Activated CD4-positive, alpha-beta T cell treated with anti-CD3 and anti-CD28 coated beads for 4 hours (primary cell): Measurements from ENCODE around the gene GATAD2B.
"Not testable (repeated sequence)": the region's sequence is repeated elsewhere in the genome, so short reads cannot be mapped to it uniquely, and the experiment has no call there.

ENCODE experiments used
- DNase-seq, 2 donors: peaks; one replicate each; pipeline ENCODE4 v3.0.0-alpha.2; 2020

GATAD2B gene

GRCh38 chr1:153793973-153794615, 128.7 kb downstream of the GATAD2B start:
- no peak for DNase-seq

GRCh38 chr1:153793261-153793972, 129.4 kb downstream of the GATAD2B start:
- no peak for DNase-seq

- no peak for DNase-seq
These were observed 130.1 kb downstream of the GATAD2B start for GRCh38 chr1:153792631-153793041.

GRCh38 chr1:153791648-153792253, 131.0 kb downstream of the GATAD2B start:
- no peak for DNase-seq

GRCh38 chr1:153790966-153791647, 131.7 kb downstream of the GATAD2B start:
- DNase-seq = no peak

GRCh38 chr1:153790313-153790965, 132.3 kb downstream of the GATAD2B start:
- DNase-seq = no peak

GRCh38 chr1:153789478-153790034, 133.2 kb downstream of the GATAD2B start:
- no peak for DNase-seq

GRCh38 chr1:153786038-153786790, 136.6 kb downstream of the GATAD2B start:
- DNase-seq = no peak

- DNase-seq = peak; percentile 88 to 90
These were observed 139.3 kb downstream of the GATAD2B start for GRCh38 chr1:153783233-153784190.

GRCh38 chr1:153782648-153783047, 140.1 kb downstream of the GATAD2B start:
- DNase-seq = not testable (repeated sequence)

- DNase-seq = no peak
These were observed 142.2 kb downstream of the GATAD2B start for GRCh38 chr1:153780551-153780950.

- no peak for DNase-seq
These were observed 142.8 kb downstream of the GATAD2B start for GRCh38 chr1:153779781-153780541.

GRCh38 chr1:153778824-153779519, 143.8 kb downstream of the GATAD2B start:
- no peak for DNase-seq

GRCh38 chr1:153778051-153778823, 144.5 kb downstream of the GATAD2B start:
- DNase-seq = no peak

GRCh38 chr1:153777648-153778047, 145.1 kb downstream of the GATAD2B start:
- DNase-seq = no peak

- no peak for DNase-seq
These were observed 145.9 kb downstream of the GATAD2B start for GRCh38 chr1:153776845-153777370.

- no peak for DNase-seq
These were observed 146.4 kb downstream of the GATAD2B start for GRCh38 chr1:153776352-153776751.
